GM19468 (cell line): ENCODE measurements around the gene DCN.

ENCODE experiments used
- ATAC-seq: cut with Tn5 transposase; IDR thresholded peaks from one replicate; pipeline ENCODE4 v1.9.1; 2021; ENCODE audit warnings: mild to moderate bottlenecking, moderate library complexity, moderate number of reproducible peaks; ENCODE audit not compliant: unreplicated experiment; ENCODE audit errors: extremely low read depth

The DCN gene

GRCh38 chr12:91188778-91189177, 6.2 kb upstream of the DCN start:
- no peak for ATAC-seq

- no peak for ATAC-seq
These were observed 3.5 kb upstream of the DCN start for GRCh38 chr12:91186156-91186555.

- ATAC-seq = no peak
These were observed 2.8 kb upstream of the DCN start for GRCh38 chr12:91185421-91185820.

- no peak for ATAC-seq
These were observed 934 bp upstream of the DCN start for GRCh38 chr12:91183551-91183950.

GRCh38 chr12:91180582-91181395, 1.8 kb downstream of the DCN start:
- ATAC-seq = no peak

- no peak for ATAC-seq
These were observed 2.6 kb downstream of the DCN start for GRCh38 chr12:91179966-91180561.

- ATAC-seq = no peak
These were observed 3.3 kb downstream of the DCN start for GRCh38 chr12:91179315-91179714.

- ATAC-seq = no peak
These were observed 3.8 kb downstream of the DCN start for GRCh38 chr12:91178781-91179180.

- no peak for ATAC-seq
These were observed 4.5 kb downstream of the DCN start for GRCh38 chr12:91178139-91178561.

- no peak for ATAC-seq
These were observed 5.2 kb downstream of the DCN start for GRCh38 chr12:91177381-91177780.

- no peak for ATAC-seq
These were observed 5.7 kb downstream of the DCN start for GRCh38 chr12:91176915-91177314.

GRCh38 chr12:91176358-91176757, 6.3 kb downstream of the DCN start:
- no peak for ATAC-seq

- no peak for ATAC-seq
These were observed 9.5 kb downstream of the DCN start for GRCh38 chr12:91173124-91173523.

- ATAC-seq = no peak
These were observed 10.5 kb downstream of the DCN start for GRCh38 chr12:91172096-91172495.

- no peak for ATAC-seq
These were observed 11.1 kb downstream of the DCN start for GRCh38 chr12:91171476-91171875.

- ATAC-seq = no peak
These were observed 19.5 kb downstream of the DCN start for GRCh38 chr12:91163116-91163515.

GRCh38 chr12:91161009-91161408, 21.6 kb downstream of the DCN start:
- no peak for ATAC-seq

GRCh38 chr12:91155990-91156389, 26.6 kb downstream of the DCN start:
- ATAC-seq = no peak

- no peak for ATAC-seq
These were observed 28.5 kb downstream of the DCN start for GRCh38 chr12:91154131-91154530.

GRCh38 chr12:91144053-91144452, 38.6 kb downstream of the DCN start:
- ATAC-seq = no peak

- ATAC-seq = no peak
These were observed 39.4 kb downstream of the DCN start for GRCh38 chr12:91143206-91143605.

- no peak for ATAC-seq
These were observed 40.4 kb downstream of the DCN start for GRCh38 chr12:91142221-91142631.
